ENCODE results near the gene RBM17. TPM values are rescaled to one million over a fixed set of nuclear protein-coding genes. Genes with fewer than 3 reads are reported as not detected.

The RBM17 gene
- total and polyA plus RNA-seq, 2 of the 4 experiments (the other 2 are of a cell fraction), result 24.6 to 56.7 TPM

GRCh38 chr10:6153845-6154244 lies 65.0 kb downstream of the RBM17 start:
- H2AK9ac ChIP-seq (replicated peaks; ENCODE audit: low read depth, low read length, poor library complexity), result no peak overlapping the region
- in situ Hi-C loops (cut with MboI; ENCODE audit: low sequenced_read_pairs), result no loop called here
- 100% methylated on average over 1 of the region's 7 CpGs; no CpG with 5 or more reads in 1 of the 2 experiments for WGBS, 2 experiments (ENCODE audit: extremely low coverage in 2 of 2, insufficient read length in 1 of 2)

More at GRCh38 chr10:6153845-6154244, 65.0 kb downstream of the RBM17 start:
- H3K4ac ChIP-seq (ENCODE audit: low read depth, low read length), result no peak overlapping the region
- no peak overlapping the region for H3K27ac ChIP-seq (ENCODE audit: insufficient read depth, low read length)
- DNase-seq, result no peak
- no peak overlapping the region for H4K8ac ChIP-seq (ENCODE audit: low read depth in 2 of 2, low read length in 2 of 2)
- intact Hi-C loops (cut with micrococcal nuclease), result no loop called here
- H3K9ac ChIP-seq (ENCODE audit: low read depth, low read length), result no peak overlapping the region
- peaks cover 4% of the 10 kb centered on the region for H3K4me1 ChIP-seq (ENCODE audit: control insufficient read depth, insufficient read depth, low read length)
- CTCF ChIA-PET, result no interaction called here
- H3K4me2 ChIP-seq (ENCODE audit: low read depth, low read length), result no peak overlapping the region
- H2BK20ac ChIP-seq (ENCODE audit: low read depth, low read length), result no peak overlapping the region
- peak overlapping the region; percentile 22 for H2BK5ac ChIP-seq (ENCODE audit: low read depth, low read length, poor library complexity, severe bottlenecking)
- 0 out of 2 replicates have a peak overlapping the region, but pooled peaks have one; percentile 65 for H2AK5ac ChIP-seq (ENCODE audit: low read depth, low read length)
- H2BK15ac ChIP-seq (ENCODE audit: low read depth, low read length), result no peak overlapping the region
- H3K23ac ChIP-seq (ENCODE audit: low read depth, low read length), result no peak overlapping the region
- peaks cover 25% of the 10 kb centered on the region for H4K20me1 ChIP-seq (ENCODE audit: insufficient read depth, low read length)
- no peak overlapping the region for H3K14ac ChIP-seq (replicated peaks; ENCODE audit: low read depth, low read length)
- ATAC-seq (ENCODE audit: low read depth), result no peak
- H3K27me3 ChIP-seq (ENCODE audit: control insufficient read depth, insufficient read depth, low read length), result no peaks in the 10 kb centered on the region
- no peak for TF ChIP-seq POLR2A (IDR thresholded peaks at IDR 0.05; ENCODE audit: low read depth, low read length)
- H4K91ac ChIP-seq (ENCODE audit: insufficient read depth, low read depth, low read length), result no peak overlapping the region
- H3K36me3 ChIP-seq (ENCODE audit: control insufficient read depth, insufficient read depth, low read length), result no peaks in the 10 kb centered on the region
- POLR2A ChIA-PET (ENCODE audit: unreplicated experiment), result no interaction called here
- BruUV-seq (replicated peaks), result no TSS peak
- no peak overlapping the region for H3K18ac ChIP-seq (ENCODE audit: low read depth, low read length)
- dilution Hi-C loops (cut with HindIII; ENCODE audit: low sequenced_read_pairs, unreplicated experiment), result no loop called here
- H3K4me3 ChIP-seq (ENCODE audit: insufficient read depth, low read depth, low read length), result no peak overlapping the region
- peaks cover 9% of the 10 kb centered on the region; the same call in 1 of the 2 replicates for H3K9me1 ChIP-seq (ENCODE audit: insufficient read depth, low read length)
- no peak overlapping the region for H4K5ac ChIP-seq (ENCODE audit: low read depth, low read length)
- no peak overlapping the region for H2BK120ac ChIP-seq (ENCODE audit: low read depth, low read length)
- H3K79me1 ChIP-seq (ENCODE audit: low read depth in 1 of 2, low read length in 2 of 2), result peaks cover 14 to 79% of the 10 kb centered on the region in 2 experiments
- H3K56ac ChIP-seq (ENCODE audit: extremely low read depth, insufficient read depth, low read length), result no peak overlapping the region
- no peak overlapping the region for H2AFZ ChIP-seq (replicated peaks; ENCODE audit: low read length, poor library complexity)
- H3K9me3 ChIP-seq (ENCODE audit: control insufficient read depth, insufficient read depth, low read length), result no peaks in the 10 kb centered on the region

Measured in IMR-90 (cell line).